Keratinocyte (primary cell): ENCODE measurements around the gene ATP5ME. TPM values are rescaled to one million over a fixed set of nuclear protein-coding genes. Genes with fewer than 3 reads are reported as not detected.

ENCODE experiments used
- DNase-seq: peaks from one replicate; pipeline ENCODE4 v3.0.0-alpha.2; 2011; ENCODE audit warnings: low read depth, missing footprints, low spot score
- FAIRE-seq: peaks from 2 replicates; lab custom pipeline; 2011; peaks lifted over from hg19 to GRCh38; lab: Jason Lieb, UNC
- H2AFZ ChIP-seq: 2 replicates; pipeline ENCODE4 v1.6.0; 2012; ENCODE audit warnings: low read length, control low read depth, inconsistent platforms; ENCODE audit not compliant: control insufficient read depth
- H3K27ac ChIP-seq: 2 replicates; pipeline ENCODE4 v1.5.1; 2011; ENCODE audit warnings: low read length; ENCODE audit not compliant: control insufficient read depth, insufficient read depth
- H3K27me3 ChIP-seq: 3 replicates; pipeline ENCODE4 v1.6.0; 2011; ENCODE audit warnings: low read length; ENCODE audit not compliant: control insufficient read depth, insufficient read depth; ENCODE audit errors: extremely low read depth
- H3K36me3 ChIP-seq, 2 experiments: 2 replicates in 1 of 2; 3 replicates in 1 of 2; pipeline ENCODE4 v1.5.1; 2011; ENCODE audit warnings: low read length in 2 of 2, mild to moderate bottlenecking in 1 of 2; ENCODE audit not compliant: control insufficient read depth in 2 of 2, insufficient read depth in 2 of 2; ENCODE audit errors: extremely low read depth in 1 of 2
- H3K4me1 ChIP-seq: 3 replicates; pipeline ENCODE4 v1.5.1; 2011; ENCODE audit warnings: low read length; ENCODE audit not compliant: control insufficient read depth, insufficient read depth; ENCODE audit errors: extremely low read depth
- H3K4me2 ChIP-seq: 3 replicates; pipeline ENCODE4 v1.6.0; 2011; ENCODE audit warnings: low read depth, low read length; ENCODE audit not compliant: control insufficient read depth, insufficient read depth; ENCODE audit errors: extremely low read depth
- H3K4me3 ChIP-seq, 3 experiments: fragments of 200-600 bp in 1 of 3; sonication (generic) in 1 of 3; 2 replicates in 2 of 3; 3 replicates in 1 of 3; pipeline ENCODE4 v1.5.1; 2011 to 2016; ENCODE audit warnings: low read length in 3 of 3, mild to moderate bottlenecking in 3 of 3, control low read depth in 2 of 3, inconsistent platforms in 1 of 3, low read depth in 1 of 3, mixed read lengths in 1 of 3, mixed run types in 1 of 3, moderate library complexity in 1 of 3; ENCODE audit not compliant: control insufficient read depth in 2 of 3, insufficient read depth in 2 of 3; ENCODE audit errors: extremely low read depth in 1 of 3
- H3K79me2 ChIP-seq: 2 replicates; pipeline ENCODE4 v1.6.0; 2012; ENCODE audit warnings: low read length; ENCODE audit not compliant: control insufficient read depth, insufficient read depth
- H3K9ac ChIP-seq: 3 replicates; pipeline ENCODE4 v1.6.0; 2011; ENCODE audit warnings: low read length; ENCODE audit not compliant: control insufficient read depth, insufficient read depth; ENCODE audit errors: extremely low read depth
- H3K9me1 ChIP-seq: 3 replicates; pipeline ENCODE4 v1.6.0; 2011; ENCODE audit warnings: low read length; ENCODE audit not compliant: control insufficient read depth, insufficient read depth; ENCODE audit errors: extremely low read depth
- H3K9me3 ChIP-seq: 2 replicates; pipeline ENCODE4 v1.5.1; 2012; ENCODE audit warnings: low read depth, low read length; ENCODE audit not compliant: control insufficient read depth
- H4K20me1 ChIP-seq: 3 replicates; pipeline ENCODE4 v1.6.0; 2011; ENCODE audit warnings: low read length; ENCODE audit not compliant: control insufficient read depth, insufficient read depth; ENCODE audit errors: extremely low read depth
- EZH2 ChIP-seq: IDR thresholded peaks from one replicate; pipeline ENCODE4 v1.6.1; 2012; ENCODE audit warnings: inconsistent platforms, mild to moderate bottlenecking, low read length, moderate library complexity
- dilution Hi-C: fragments of 300-500 bp; cut with MboI; formaldehyde crosslinking; loops from one replicate; pipeline ENCODE4 v1.7.0; 2020; ENCODE audit warnings: low sequenced_read_pairs; ENCODE audit not compliant: extremely low pct_ligation_motif_present
- polyA plus RNA-seq, 5 experiments: library from polyadenylated mRNA; depleted of rRNA in 3 of 5; stranded (reverse) in 3 of 5; stranded (forward) in 1 of 5; unstranded in 1 of 5; fragments of >200 nt; gene quantifications; 1 replicate in 1 of 5; 2 replicates in 3 of 5; 3 replicates in 1 of 5; pipeline versions ENCODE4 v1.2.1 to v1.2.3, GENCODE V29; 2011 to 2012; ENCODE audit warnings: missing spikeins in 2 of 5, low read depth in 1 of 5, low replicate concordance in 1 of 5
- TF ChIP-seq, protein P1 (sequence below), 3 experiments: IDR thresholded peaks in 1 of 3; conservative IDR thresholded peaks in 1 of 3; optimal IDR thresholded peaks in 1 of 3; 2 replicates in 2 of 3; 3 replicates in 1 of 3; pipeline versions ENCODE3 to v1.5.1; 2011; ENCODE audit warnings: low read length in 3 of 3, mild to moderate bottlenecking in 3 of 3, moderate library complexity in 2 of 3, control low read depth in 1 of 3, inconsistent platforms in 1 of 3; ENCODE audit not compliant: insufficient read depth in 2 of 3; ENCODE audit errors: extremely low read depth in 1 of 3

ATP5ME gene
- polyA plus RNA-seq, 1 donor (not counting 4 experiments of a cell fraction or from before 2014, with no cell fraction given), result 438 TPM

DNA sequence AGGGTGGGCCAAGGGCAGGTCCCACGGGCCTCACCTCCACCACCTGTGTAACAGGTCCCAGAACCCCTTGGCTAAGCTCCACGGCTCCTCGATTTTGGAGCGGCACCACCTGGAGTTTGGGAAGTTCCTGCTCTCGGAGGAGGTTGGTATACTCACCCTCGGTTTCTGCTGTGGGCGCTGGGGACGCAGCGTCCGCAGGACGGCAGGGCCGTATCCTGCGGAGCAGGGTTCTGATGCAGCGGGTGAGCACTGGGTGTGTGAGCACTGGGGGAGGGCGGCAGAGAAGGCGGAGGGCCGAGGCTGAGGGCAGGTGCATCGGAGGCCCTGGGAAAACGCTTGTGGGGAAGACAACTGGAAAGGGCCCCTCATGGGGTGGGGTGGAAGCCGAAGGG lies 11.0 kb downstream of the ATP5ME start:
- peaks cover 18% of the 10 kb centered on the region for H3K27me3 ChIP-seq
- no peaks in the 10 kb centered on the region for H3K9me1 ChIP-seq
- dilution Hi-C loops, result no loop called here
- peaks cover 3% of the 10 kb centered on the region for H3K9me3 ChIP-seq
- H3K4me3 ChIP-seq, result no peak overlapping the region
- no peak overlapping the region for H2AFZ ChIP-seq
- no peaks in the 10 kb centered on the region for H3K79me2 ChIP-seq
- no peak overlapping the region for H3K9ac ChIP-seq
- FAIRE-seq (no peak), DNase-seq (no peak)
- no peak overlapping the region for H3K27ac ChIP-seq
- H3K36me3 ChIP-seq, result no peaks in the 10 kb centered on the region
- H3K4me2 ChIP-seq, result peak overlapping the region; percentile 22
- H3K4me1 ChIP-seq, result no peaks in the 10 kb centered on the region
- no peak for TF ChIP-seq EZH2
- TF ChIP-seq, protein P1, sequence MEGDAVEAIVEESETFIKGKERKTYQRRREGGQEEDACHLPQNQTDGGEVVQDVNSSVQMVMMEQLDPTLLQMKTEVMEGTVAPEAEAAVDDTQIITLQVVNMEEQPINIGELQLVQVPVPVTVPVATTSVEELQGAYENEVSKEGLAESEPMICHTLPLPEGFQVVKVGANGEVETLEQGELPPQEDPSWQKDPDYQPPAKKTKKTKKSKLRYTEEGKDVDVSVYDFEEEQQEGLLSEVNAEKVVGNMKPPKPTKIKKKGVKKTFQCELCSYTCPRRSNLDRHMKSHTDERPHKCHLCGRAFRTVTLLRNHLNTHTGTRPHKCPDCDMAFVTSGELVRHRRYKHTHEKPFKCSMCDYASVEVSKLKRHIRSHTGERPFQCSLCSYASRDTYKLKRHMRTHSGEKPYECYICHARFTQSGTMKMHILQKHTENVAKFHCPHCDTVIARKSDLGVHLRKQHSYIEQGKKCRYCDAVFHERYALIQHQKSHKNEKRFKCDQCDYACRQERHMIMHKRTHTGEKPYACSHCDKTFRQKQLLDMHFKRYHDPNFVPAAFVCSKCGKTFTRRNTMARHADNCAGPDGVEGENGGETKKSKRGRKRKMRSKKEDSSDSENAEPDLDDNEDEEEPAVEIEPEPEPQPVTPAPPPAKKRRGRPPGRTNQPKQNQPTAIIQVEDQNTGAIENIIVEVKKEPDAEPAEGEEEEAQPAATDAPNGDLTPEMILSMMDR (optimal IDR thresholded peaks at IDR 0.05 in 1 of 3, IDR thresholded peaks at IDR 0.05 in 1 of 3, conservative IDR thresholded peaks at IDR 0.05 in 1 of 3; ENCODE audit: extremely low read depth in 1 of 3, insufficient read depth in 2 of 3, low read length in 3 of 3), result no peak
- H4K20me1 ChIP-seq, result no peaks in the 10 kb centered on the region

DNA sequence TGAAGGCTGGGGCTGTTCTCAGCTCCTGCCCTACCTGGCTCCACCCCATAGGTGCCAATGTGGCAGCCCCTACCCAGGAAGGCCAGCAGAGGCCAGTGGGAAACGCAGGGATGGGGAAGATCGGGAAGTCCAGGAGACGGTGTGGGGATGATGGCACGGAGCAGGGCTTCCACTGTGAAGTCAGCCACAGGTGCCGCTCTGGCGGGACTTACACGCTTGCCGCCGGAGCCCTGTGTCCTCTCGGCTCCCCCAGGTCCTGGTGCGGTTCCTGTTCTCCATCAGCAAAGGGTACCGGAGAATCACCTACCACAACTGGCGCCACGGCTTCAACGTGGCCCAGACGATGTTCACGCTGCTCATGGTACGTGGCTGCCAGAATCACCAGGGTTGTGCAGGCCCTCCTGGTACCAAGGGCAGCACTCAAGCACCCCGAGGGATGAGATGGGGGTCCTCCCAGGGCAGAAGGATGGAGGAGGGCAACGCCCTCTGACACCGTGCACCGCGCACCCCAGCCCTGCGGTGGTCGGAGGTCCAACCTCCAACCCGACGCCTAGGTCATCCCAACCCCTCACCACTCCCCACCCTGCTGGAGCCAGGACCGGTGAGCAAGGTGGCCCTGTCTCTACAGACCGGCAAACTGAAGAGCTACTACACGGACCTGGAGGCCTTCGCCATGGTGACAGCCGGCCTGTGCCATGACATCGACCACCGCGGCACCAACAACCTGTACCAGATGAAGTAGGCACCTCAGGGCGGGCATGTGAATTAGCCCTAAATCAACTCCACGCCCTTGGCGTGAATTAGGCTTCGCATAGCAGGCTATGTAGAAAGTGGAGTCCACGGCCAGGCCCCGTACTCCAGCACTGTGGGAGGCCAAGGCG lies 12.0 kb downstream of the ATP5ME start:
- Histone ChIP-seq H4K20me1 (no peaks in the 10 kb centered on the region), H3K4me3 (no peak overlapping the region), H3K9me1 (no peaks in the 10 kb centered on the region), H3K4me1 (no peaks in the 10 kb centered on the region), H3K9me3 (peaks cover 3% of the 10 kb centered on the region), H3K79me2 (no peaks in the 10 kb centered on the region), H3K36me3 (no peaks in the 10 kb centered on the region), H2AFZ (no peak overlapping the region), H3K4me2 (no peak overlapping the region), H3K27me3 (peaks cover 18% of the 10 kb centered on the region), H3K9ac (no peak overlapping the region), H3K27ac (no peak overlapping the region)
- TF ChIP-seq EZH2, result no peak
- TF ChIP-seq, protein P1 (optimal IDR thresholded peaks at IDR 0.05 in 1 of 3, IDR thresholded peaks at IDR 0.05 in 1 of 3, conservative IDR thresholded peaks at IDR 0.05 in 1 of 3; ENCODE audit: extremely low read depth in 1 of 3, insufficient read depth in 2 of 3, low read length in 3 of 3), result no peak
- DNase-seq (no peak), FAIRE-seq (no peak)
- dilution Hi-C loops, result no loop called here
